ENCODE results near the gene OR7C1. TPM values are rescaled to one million over a fixed set of nuclear protein-coding genes. Genes with fewer than 3 reads are reported as not detected.
"Not testable (repeated sequence)": the region's sequence is repeated elsewhere in the genome, so short reads cannot be mapped to it uniquely, and the experiment has no call there.

OR7C1 gene
- total and polyA plus RNA-seq, 3 donors from 2014 or later: 2.5 to 6.1 (median 4.2) TPM

- DNase-seq: no peak
- no peak overlapping the region for H3K27ac ChIP-seq
- H3K4me3 ChIP-seq: no peak overlapping the region
- intact Hi-C loops (cut with DNase I; ENCODE audit: low total_unique reads): no loop called here
- no peaks in the 10 kb centered on the region for H3K4me1 ChIP-seq
- WGBS, 2 donors: 60 to 88% methylated on average over 1 to 2 of the region's 2 CpGs
- H3K9me3 ChIP-seq: no peaks in the 10 kb centered on the region
- no peaks in the 10 kb centered on the region for H3K36me3 ChIP-seq (ENCODE audit: low read depth, missing control alignments)
- no peaks in the 10 kb centered on the region for H3K27me3 ChIP-seq
- TF ChIP-seq CTCF (IDR thresholded peaks at IDR 0.05): no peak
These were observed 67.0 kb downstream of the OR7C1 start for GRCh38 chr19:14768001-14768400.

- 90 to 94% methylated on average over 2 of the region's 2 CpGs for WGBS, 2 donors
- no peak overlapping the region for H3K4me3 ChIP-seq
- no peaks in the 10 kb centered on the region for H3K9me3 ChIP-seq
- H3K27ac ChIP-seq: no peak overlapping the region
- H3K36me3 ChIP-seq (ENCODE audit: low read depth, missing control alignments): no peaks in the 10 kb centered on the region
- H3K4me1 ChIP-seq: no peaks in the 10 kb centered on the region
- H3K27me3 ChIP-seq: no peaks in the 10 kb centered on the region
- TF ChIP-seq CTCF (IDR thresholded peaks at IDR 0.05): no peak
- no peak for TF ChIP-seq POLR2A (IDR thresholded peaks at IDR 0.05)
- intact Hi-C loops (cut with DNase I; ENCODE audit: low total_unique reads): no loop called here
- no peak for DNase-seq
These were observed 67.5 kb downstream of the OR7C1 start for GRCh38 chr19:14767466-14767971.

GRCh38 chr19:14765841-14766240, 69.1 kb downstream of the OR7C1 start:
- DNase-seq; intact Hi-C loops (cut with DNase I; ENCODE audit: low total_unique reads): not testable (repeated sequence)
- 77 to 87% methylated on average over 6 to 14 of the region's 15 CpGs for WGBS, 2 donors

GRCh38 chr19:14765403-14765802, 69.6 kb downstream of the OR7C1 start:
- intact Hi-C loops (cut with DNase I; ENCODE audit: low total_unique reads); H3K4me3 ChIP-seq; H3K27me3 ChIP-seq; H3K27ac ChIP-seq; H3K4me1 ChIP-seq; H3K9me3 ChIP-seq; DNase-seq; H3K36me3 ChIP-seq (ENCODE audit: low read depth, missing control alignments): not testable (repeated sequence)
- WGBS, 2 donors: 83 to 88% methylated on average over 15 to 18 of the region's 18 CpGs

More at GRCh38 chr19:14765841-14766240, 69.1 kb downstream of the OR7C1 start:
- H3K27me3 ChIP-seq; H3K27ac ChIP-seq; H3K4me3 ChIP-seq; H3K9me3 ChIP-seq; H3K36me3 ChIP-seq (ENCODE audit: low read depth, missing control alignments); H3K4me1 ChIP-seq: not testable (repeated sequence)

GRCh38 chr19:14764401-14764800, 70.6 kb downstream of the OR7C1 start:
- intact Hi-C loops (cut with DNase I; ENCODE audit: low total_unique reads): no loop called here
- Histone ChIP-seq H3K27ac (no peak overlapping the region), H3K4me1 (no peaks in the 10 kb centered on the region), H3K36me3 (ENCODE audit: low read depth, missing control alignments) (no peaks in the 10 kb centered on the region), H3K27me3 (no peaks in the 10 kb centered on the region), H3K4me3 (no peak overlapping the region), H3K9me3 (no peaks in the 10 kb centered on the region)
- DNase-seq: no peak
- TF ChIP-seq POLR2A (IDR thresholded peaks at IDR 0.05) (no peak), CTCF (IDR thresholded peaks at IDR 0.05) (no peak)
- 80 to 82% methylated on average over 2 to 8 of the region's 9 CpGs for WGBS, 2 donors

GRCh38 chr19:14763497-14764145, 71.4 kb downstream of the OR7C1 start:
- WGBS, 2 donors: 69 to 76% methylated on average over 4 of the region's 4 CpGs
- intact Hi-C loops (cut with DNase I; ENCODE audit: low total_unique reads): no loop called here

More at GRCh38 chr19:14763497-14764145, 71.4 kb downstream of the OR7C1 start:
- Histone ChIP-seq H3K27me3 (no peaks in the 10 kb centered on the region), H3K27ac (no peak overlapping the region), H3K9me3 (no peaks in the 10 kb centered on the region), H3K4me1 (no peaks in the 10 kb centered on the region), H3K36me3 (ENCODE audit: low read depth, missing control alignments) (no peaks in the 10 kb centered on the region), H3K4me3 (no peak overlapping the region)
- TF ChIP-seq CTCF (IDR thresholded peaks at IDR 0.05) (no peak), POLR2A (IDR thresholded peaks at IDR 0.05) (no peak)
- DNase-seq: no peak

Data from testis (tissue), 3 donors.